Measurements from ENCODE around the gene BPIFA1.

- no peak for TF ChIP-seq CTCF (IDR thresholded peaks at IDR 0.05; ENCODE audit: insufficient read depth, low read depth, low read length)
- TF ChIP-seq EZH2 (IDR thresholded peaks at IDR 0.05; ENCODE audit: insufficient read depth, low read length), result no peak
Observed at GRCh38 chr20:33240923-33241322, 5.1 kb downstream of the BPIFA1 start.

Data from astrocyte (in vitro differentiated cells and primary cell).